ENCODE results near the gene ASF1A. TPM values are rescaled to one million over a fixed set of nuclear protein-coding genes. Genes with fewer than 3 reads are reported as not detected.

Gene ASF1A
- total and polyA plus RNA-seq, 4 donors, result 5.6 to 27.0 (median 7.2) TPM

DNA sequence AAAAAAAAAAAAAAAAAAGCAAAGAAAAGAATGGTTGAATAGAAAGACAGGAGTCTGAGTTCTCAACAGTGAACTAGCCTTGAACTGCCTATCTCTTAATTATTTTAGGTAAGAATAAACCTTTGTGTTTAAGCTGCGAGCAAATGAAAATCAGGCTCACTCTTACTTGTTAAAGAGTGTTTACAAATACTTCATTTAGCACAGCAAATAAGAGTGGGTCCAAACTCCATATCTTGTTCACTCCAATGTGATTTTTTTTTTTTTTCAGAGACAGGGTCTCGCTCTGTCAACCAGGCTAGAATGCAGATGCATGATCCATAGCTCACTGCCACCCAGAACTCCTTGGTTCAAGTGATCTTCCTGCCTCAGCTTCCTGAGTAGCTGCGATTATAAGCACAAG is 29.1 kb downstream of the ASF1A start:
- Histone ChIP-seq H3K4me3 (ENCODE audit: low read depth in 1 of 3, low read length in 3 of 3) (no peak overlapping the region), H3K27ac (ENCODE audit: low read depth in 1 of 2, low read length in 2 of 2) (no peak overlapping the region), H3K9me3 (ENCODE audit: control insufficient read depth in 4 of 4, low read length in 3 of 4) (no peaks in the 10 kb centered on the region), H3K9ac (ENCODE audit: low read depth in 1 of 2, low read length in 2 of 2) (no peak overlapping the region), H3K27me3 (ENCODE audit: control insufficient read depth in 4 of 4, insufficient read depth in 4 of 4, low read length in 3 of 4) (no peaks in the 10 kb centered on the region), H3K4me1 (ENCODE audit: control insufficient read depth in 4 of 4, insufficient read depth in 4 of 4, low read length in 3 of 4) (no peaks in the 10 kb centered on the region), H3K36me3 (ENCODE audit: control insufficient read depth in 4 of 4, insufficient read depth in 3 of 4, low read depth in 1 of 4, low read length in 3 of 4) (peaks cover 8 to 27% (median 15%) of the 10 kb centered on the region in 4 donors)
- TF ChIP-seq RXRA (IDR thresholded peaks at IDR 0.05), result no peak
- peak; percentile 33 for TF ChIP-seq HNF4G (IDR thresholded peaks at IDR 0.05)
- TF ChIP-seq HNF4A (conservative IDR thresholded peaks at IDR 0.05), result peak; percentile 47 to 62
- DNase-seq (ENCODE audit: low spot score), result no peak
- WGBS, result 61% methylated on average over 3 of the region's 3 CpGs

DNA sequence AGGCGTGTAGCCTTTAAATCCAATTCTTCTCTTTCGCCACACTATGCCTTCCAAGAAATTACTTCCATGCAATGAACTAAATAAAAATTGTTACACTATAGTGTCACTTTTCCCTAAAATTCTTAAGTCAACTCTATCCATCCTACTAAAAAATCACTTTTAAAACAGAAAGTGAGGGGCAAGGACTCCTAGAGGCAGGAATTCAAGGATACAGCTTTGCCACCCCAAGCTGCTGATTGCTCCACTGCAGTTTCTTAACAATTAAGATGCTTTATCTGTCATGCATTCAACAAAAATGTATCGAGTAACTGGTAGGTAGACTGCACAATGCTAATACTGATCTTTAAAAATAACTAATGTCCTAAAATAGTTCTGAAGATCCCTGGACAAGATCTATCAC is 36.7 kb downstream of the ASF1A start:
- H3K36me3 ChIP-seq (ENCODE audit: control insufficient read depth in 4 of 4, insufficient read depth in 3 of 4, low read depth in 1 of 4, low read length in 3 of 4), result peaks cover 2 to 13% (median 7%) of the 10 kb centered on the region in 4 donors
- no peak overlapping the region for H3K9ac ChIP-seq (ENCODE audit: low read depth in 1 of 2, low read length in 2 of 2)

DNA sequence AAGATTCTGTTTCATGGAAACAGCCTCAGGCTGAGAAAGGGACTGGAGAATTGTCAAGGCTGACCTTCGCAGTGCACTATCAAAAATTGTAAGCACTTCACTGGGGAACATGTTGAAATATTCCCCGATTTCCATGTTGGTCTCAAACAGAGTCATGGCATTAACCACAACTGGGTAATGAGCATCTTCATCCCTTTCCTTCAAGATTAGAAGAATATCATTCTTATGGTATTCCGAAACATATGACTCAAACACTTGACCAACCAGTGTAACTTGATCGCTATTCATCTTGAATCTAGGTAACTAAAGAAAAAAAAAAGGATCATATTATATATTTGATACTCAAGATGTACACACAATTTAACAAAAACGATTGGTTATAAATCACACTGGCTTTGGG is 37.5 kb downstream of the ASF1A start:
- WGBS, result 93% methylated on average over 5 of the region's 5 CpGs
- Histone ChIP-seq H3K4me1 (ENCODE audit: control insufficient read depth in 4 of 4, insufficient read depth in 4 of 4, low read length in 3 of 4) (peaks cover 0 to 15% (median 9%) of the 10 kb centered on the region in 4 donors), H3K9me3 (ENCODE audit: control insufficient read depth in 4 of 4, low read length in 3 of 4) (no peaks in the 10 kb centered on the region), H3K27ac (ENCODE audit: low read depth in 1 of 2, low read length in 2 of 2) (no peak overlapping the region), H3K9ac (ENCODE audit: low read depth in 1 of 2, low read length in 2 of 2) (no peak overlapping the region), H3K4me3 (ENCODE audit: low read depth in 1 of 3, low read length in 3 of 3) (no peak overlapping the region), H3K27me3 (ENCODE audit: control insufficient read depth in 4 of 4, insufficient read depth in 4 of 4, low read length in 3 of 4) (no peaks in the 10 kb centered on the region), H3K36me3 (ENCODE audit: control insufficient read depth in 4 of 4, insufficient read depth in 3 of 4, low read depth in 1 of 4, low read length in 3 of 4) (peaks cover 2 to 13% (median 7%) of the 10 kb centered on the region in 4 donors)
- no peak for DNase-seq (ENCODE audit: low spot score)
- TF ChIP-seq FOXA1 (IDR thresholded peaks at IDR 0.05), result no peak
- no peak for TF ChIP-seq SP1 (IDR thresholded peaks at IDR 0.05)
- TF ChIP-seq EGR1 (IDR thresholded peaks at IDR 0.05; ENCODE audit: low read depth in 2 of 2), result no peak
- no peak for TF ChIP-seq HNF4A (conservative IDR thresholded peaks at IDR 0.05)
- TF ChIP-seq, protein P1, sequence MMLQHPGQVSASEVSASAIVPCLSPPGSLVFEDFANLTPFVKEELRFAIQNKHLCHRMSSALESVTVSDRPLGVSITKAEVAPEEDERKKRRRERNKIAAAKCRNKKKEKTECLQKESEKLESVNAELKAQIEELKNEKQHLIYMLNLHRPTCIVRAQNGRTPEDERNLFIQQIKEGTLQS (IDR thresholded peaks at IDR 0.05), result no peak
- TF ChIP-seq NR2F2 (IDR thresholded peaks at IDR 0.05), result no peak
- TF ChIP-seq FOXA2 (IDR thresholded peaks at IDR 0.05), result no peak
- no peak for TF ChIP-seq JUND (IDR thresholded peaks at IDR 0.05)

More for the DNA sequence above, 36.7 kb downstream of the ASF1A start:
- Histone ChIP-seq H3K4me3 (ENCODE audit: low read depth in 1 of 3, low read length in 3 of 3) (no peak overlapping the region), H3K27ac (ENCODE audit: low read depth in 1 of 2, low read length in 2 of 2) (no peak overlapping the region), H3K4me1 (ENCODE audit: control insufficient read depth in 4 of 4, insufficient read depth in 4 of 4, low read length in 3 of 4) (peaks cover 0 to 12% (median 8%) of the 10 kb centered on the region in 4 donors), H3K9me3 (ENCODE audit: control insufficient read depth in 4 of 4, low read length in 3 of 4) (no peaks in the 10 kb centered on the region), H3K27me3 (ENCODE audit: control insufficient read depth in 4 of 4, insufficient read depth in 4 of 4, low read length in 3 of 4) (no peaks in the 10 kb centered on the region)
- 97% methylated on average over 3 of the region's 3 CpGs for WGBS
- DNase-seq (ENCODE audit: low spot score), result no peak
- TF ChIP-seq YY1 (IDR thresholded peaks at IDR 0.05) (no peak), EGR1 (IDR thresholded peaks at IDR 0.05; ENCODE audit: low read depth in 2 of 2) (no peak), GABPA (IDR thresholded peaks at IDR 0.05 in 1 of 2, conservative IDR thresholded peaks at IDR 0.05 in 1 of 2) (no peak), HNF4A (conservative IDR thresholded peaks at IDR 0.05) (no peak), FOXA2 (IDR thresholded peaks at IDR 0.05) (no peak), JUND (IDR thresholded peaks at IDR 0.05) (no peak), MAX (IDR thresholded peaks at IDR 0.05) (no peak)

- Histone ChIP-seq H3K27ac (ENCODE audit: low read depth in 1 of 2, low read length in 2 of 2) (no peak overlapping the region), H3K4me1 (ENCODE audit: control insufficient read depth in 4 of 4, insufficient read depth in 4 of 4, low read length in 3 of 4) (peaks cover 0 to 15% (median 9%) of the 10 kb centered on the region in 4 donors), H3K27me3 (ENCODE audit: control insufficient read depth in 4 of 4, insufficient read depth in 4 of 4, low read length in 3 of 4) (no peaks in the 10 kb centered on the region), H3K9me3 (ENCODE audit: control insufficient read depth in 4 of 4, low read length in 3 of 4) (no peaks in the 10 kb centered on the region), H3K36me3 (ENCODE audit: control insufficient read depth in 4 of 4, insufficient read depth in 3 of 4, low read depth in 1 of 4, low read length in 3 of 4) (peaks cover 2 to 13% (median 7%) of the 10 kb centered on the region in 4 donors), H3K4me3 (ENCODE audit: low read depth in 1 of 3, low read length in 3 of 3) (no peak overlapping the region), H3K9ac (ENCODE audit: low read depth in 1 of 2, low read length in 2 of 2) (no peak overlapping the region)
- 52% methylated on average over 2 of the region's 2 CpGs for WGBS
- DNase-seq (ENCODE audit: low spot score), result no peak
- TF ChIP-seq RAD21 (IDR thresholded peaks at IDR 0.05), result no peak
- TF ChIP-seq YY1 (IDR thresholded peaks at IDR 0.05), result no peak
- no peak for TF ChIP-seq HNF4A (conservative IDR thresholded peaks at IDR 0.05)
- TF ChIP-seq RXRA (IDR thresholded peaks at IDR 0.05), result no peak
- no peak for TF ChIP-seq REST (IDR thresholded peaks at IDR 0.05)
- no peak for TF ChIP-seq FOXA2 (IDR thresholded peaks at IDR 0.05)
- TF ChIP-seq, protein P2, sequence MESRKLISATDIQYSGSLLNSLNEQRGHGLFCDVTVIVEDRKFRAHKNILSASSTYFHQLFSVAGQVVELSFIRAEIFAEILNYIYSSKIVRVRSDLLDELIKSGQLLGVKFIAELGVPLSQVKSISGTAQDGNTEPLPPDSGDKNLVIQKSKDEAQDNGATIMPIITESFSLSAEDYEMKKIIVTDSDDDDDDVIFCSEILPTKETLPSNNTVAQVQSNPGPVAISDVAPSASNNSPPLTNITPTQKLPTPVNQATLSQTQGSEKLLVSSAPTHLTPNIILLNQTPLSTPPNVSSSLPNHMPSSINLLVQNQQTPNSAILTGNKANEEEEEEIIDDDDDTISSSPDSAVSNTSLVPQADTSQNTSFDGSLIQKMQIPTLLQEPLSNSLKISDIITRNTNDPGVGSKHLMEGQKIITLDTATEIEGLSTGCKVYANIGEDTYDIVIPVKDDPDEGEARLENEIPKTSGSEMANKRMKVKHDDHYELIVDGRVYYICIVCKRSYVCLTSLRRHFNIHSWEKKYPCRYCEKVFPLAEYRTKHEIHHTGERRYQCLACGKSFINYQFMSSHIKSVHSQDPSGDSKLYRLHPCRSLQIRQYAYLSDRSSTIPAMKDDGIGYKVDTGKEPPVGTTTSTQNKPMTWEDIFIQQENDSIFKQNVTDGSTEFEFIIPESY (IDR thresholded peaks at IDR 0.05), result no peak
- no peak for TF ChIP-seq NR2F2 (IDR thresholded peaks at IDR 0.05)
- no peak for TF ChIP-seq JUND (IDR thresholded peaks at IDR 0.05)
- no peak for TF ChIP-seq HNF4G (IDR thresholded peaks at IDR 0.05)
- TF ChIP-seq EGR1 (IDR thresholded peaks at IDR 0.05; ENCODE audit: low read depth in 2 of 2), result no peak
Observed at GRCh38 chr6:118932421-118932820, 38.5 kb downstream of the ASF1A start.
